H9 (cell line): ENCODE measurements around the gene NCOA6. TPM values are rescaled to one million over a fixed set of nuclear protein-coding genes. Genes with fewer than 3 reads are reported as not detected.

Source experiments
- DNase-seq: peaks from one replicate; pipeline ENCODE4 v3.0.0-alpha.2; 2017
- H2AFZ ChIP-seq: one replicate; pipeline ENCODE4 v1.6.1; 2013; ENCODE audit warnings: mild to moderate bottlenecking, low read length, control low read depth, moderate library complexity
- H2AK5ac ChIP-seq: 2 replicates; pipeline ENCODE4 v1.6.1; 2013; ENCODE audit warnings: low read length, control low read depth, mixed read lengths; ENCODE audit not compliant: insufficient read length
- H2BK120ac ChIP-seq: one replicate; pipeline ENCODE4 v1.6.1; 2013; ENCODE audit warnings: low read depth, mild to moderate bottlenecking, low read length, control low read depth, inconsistent platforms; ENCODE audit not compliant: poor library complexity, severe bottlenecking
- H2BK12ac ChIP-seq: 2 replicates; pipeline ENCODE4 v1.6.1; 2013; ENCODE audit warnings: low read length, control low read depth, mixed read lengths, low read depth; ENCODE audit not compliant: insufficient read length
- H2BK15ac ChIP-seq: 2 replicates; pipeline ENCODE4 v1.6.1; 2013; ENCODE audit warnings: low read depth, low read length, control low read depth
- H2BK20ac ChIP-seq: one replicate; pipeline ENCODE4 v1.6.1; 2013; ENCODE audit warnings: low read depth, mild to moderate bottlenecking, low read length, control low read depth, inconsistent platforms; ENCODE audit not compliant: poor library complexity, severe bottlenecking
- H2BK5ac ChIP-seq: 2 replicates; pipeline ENCODE4 v1.6.1; 2013; ENCODE audit warnings: low read length, control low read depth, mixed read lengths; ENCODE audit not compliant: insufficient read length
- H3K14ac ChIP-seq: 2 replicates; pipeline ENCODE4 v1.6.1; 2013; ENCODE audit warnings: low read length, control low read depth; ENCODE audit not compliant: insufficient read depth
- H3K18ac ChIP-seq: 2 replicates; pipeline ENCODE4 v1.6.1; 2013; ENCODE audit warnings: low read depth, mild to moderate bottlenecking, mixed read lengths, low read length, control low read depth; ENCODE audit not compliant: insufficient read length
- H3K23ac ChIP-seq: 2 replicates; pipeline ENCODE4 v1.6.1; 2013; ENCODE audit warnings: low read length, control low read depth, mixed read lengths, low read depth; ENCODE audit not compliant: insufficient read length
- H3K23me2 ChIP-seq: 2 replicates; pipeline ENCODE4 v1.6.1; 2013; ENCODE audit warnings: low read depth, mild to moderate bottlenecking, mixed read lengths, low read length, control low read depth; ENCODE audit not compliant: insufficient read length, poor library complexity, severe bottlenecking
- H3K27ac ChIP-seq: 2 replicates; pipeline ENCODE4 v1.5.1; 2013; ENCODE audit warnings: low read length, control low read depth, mixed read lengths, low read depth; ENCODE audit not compliant: insufficient read length
- H3K27me3 ChIP-seq: 2 replicates; pipeline ENCODE4 v1.6.1; 2013; ENCODE audit warnings: low read length, control low read depth, inconsistent platforms; ENCODE audit not compliant: insufficient read depth
- H3K4ac ChIP-seq: 2 replicates; pipeline ENCODE4 v1.6.1; 2013; ENCODE audit warnings: low read depth, mild to moderate bottlenecking, control low read depth, inconsistent platforms, low read length, moderate library complexity
- H3K4me1 ChIP-seq: 2 replicates; pipeline ENCODE4 v1.6.1; 2013; ENCODE audit warnings: low read length, control low read depth, inconsistent platforms; ENCODE audit not compliant: insufficient read depth
- H3K4me2 ChIP-seq: 2 replicates; pipeline ENCODE4 v1.6.1; 2013; ENCODE audit warnings: low read length, control low read depth, mixed read lengths; ENCODE audit not compliant: insufficient read length, insufficient read depth
- H3K56ac ChIP-seq: 2 replicates; pipeline ENCODE4 v1.6.1; 2013; ENCODE audit warnings: low read depth, mild to moderate bottlenecking, mixed read lengths, low read length, control low read depth; ENCODE audit not compliant: insufficient read length
- H3K79me1 ChIP-seq: 2 replicates; pipeline ENCODE4 v1.6.1; 2013; ENCODE audit warnings: low read depth, mild to moderate bottlenecking, moderate library complexity, low read length, control low read depth, inconsistent platforms; ENCODE audit not compliant: insufficient read depth, poor library complexity, severe bottlenecking
- H3K79me2 ChIP-seq: 2 replicates; pipeline ENCODE4 v1.6.1; 2013; ENCODE audit warnings: low read length, control low read depth, inconsistent platforms; ENCODE audit not compliant: insufficient read depth
- H3K9ac ChIP-seq: 2 replicates; pipeline ENCODE4 v1.6.1; 2013; ENCODE audit warnings: low read length, control low read depth, mixed read lengths; ENCODE audit not compliant: insufficient read length; ENCODE audit errors: extremely low read depth
- H3K9me3 ChIP-seq: one replicate; pipeline ENCODE4 v1.6.1; 2013; ENCODE audit warnings: low read depth, low read length, inconsistent platforms; ENCODE audit not compliant: control insufficient read depth
- H3T11ph ChIP-seq: one replicate; pipeline ENCODE4 v1.6.1; 2013; ENCODE audit warnings: mild to moderate bottlenecking, low read length, control low read depth, inconsistent platforms
- H4K20me1 ChIP-seq: one replicate; pipeline ENCODE4 v1.6.1; 2013; ENCODE audit not compliant: control insufficient read depth, insufficient read length, insufficient read depth
- H4K5ac ChIP-seq: 2 replicates; pipeline ENCODE4 v1.6.1; 2013; ENCODE audit warnings: low read depth, mild to moderate bottlenecking, mixed read lengths, low read length, control low read depth; ENCODE audit not compliant: insufficient read length
- H4K8ac ChIP-seq: replicated peaks from 2 replicates; pipeline ENCODE4 v1.6.1; 2013; ENCODE audit warnings: low read length, control low read depth, mixed read lengths, low read depth; ENCODE audit not compliant: insufficient read length
- H4K91ac ChIP-seq: 2 replicates; pipeline ENCODE4 v1.6.1; 2013; ENCODE audit warnings: low read depth, mild to moderate bottlenecking, moderate library complexity, mixed read lengths, low read length, control low read depth; ENCODE audit not compliant: insufficient read length
- H3K27ac Mint-ChIP-seq, 3 experiments: 2 replicates in 2 of 3; 3 replicates in 1 of 3; pipeline ENCODE4 v1.8.0; 2020 to 2021; ENCODE audit warnings: mixed read lengths in 3 of 3, mild to moderate bottlenecking in 1 of 3, moderate library complexity in 1 of 3
- H3K27me3 Mint-ChIP-seq: 2 replicates; pipeline ENCODE4 v1.8.0; 2021; ENCODE audit warnings: low read depth, mild to moderate bottlenecking, moderate library complexity, mixed read lengths
- H3K36me3 Mint-ChIP-seq, 3 experiments: 2 replicates in 2 of 3; 3 replicates in 1 of 3; pipeline ENCODE4 v1.8.0; 2020 to 2021; ENCODE audit warnings: low read depth in 3 of 3, mixed read lengths in 3 of 3; ENCODE audit not compliant: insufficient read depth in 1 of 3
- H3K4me1 Mint-ChIP-seq, 2 experiments: 2 replicates each; pipeline ENCODE4 v1.8.0; 2020; ENCODE audit warnings: mixed read lengths in 2 of 2
- H3K4me3 Mint-ChIP-seq, 2 experiments: 2 replicates in 1 of 2; 3 replicates in 1 of 2; pipeline ENCODE4 v1.8.0; 2020 to 2021; ENCODE audit warnings: mild to moderate bottlenecking in 2 of 2, mixed read lengths in 2 of 2, moderate library complexity in 1 of 2
- H3K9me3 Mint-ChIP-seq, 2 experiments: 2 replicates in 1 of 2; 3 replicates in 1 of 2; pipeline ENCODE4 v1.8.0; 2020; ENCODE audit warnings: mild to moderate bottlenecking in 2 of 2, mixed read lengths in 2 of 2, moderate library complexity in 1 of 2
- CTCF ChIP-seq: fragments of 200-600 bp; sonication (generic); conservative IDR thresholded peaks from 3 replicates; pipeline ENCODE4 v1.8.0; 2021; ENCODE audit warnings: antibody characterized with exemption, mild to moderate bottlenecking
- WGBS: extraction: QIAGEN DNeasy Blood & Tissue Kit; methylation state at CpG from one replicate; pipeline ENCODE4 v1.1.7; 2013; ENCODE audit warnings: missing lambda C conversion rate, low lambda C conversion rate, mixed read lengths; ENCODE audit not compliant: insufficient read length; ENCODE audit errors: extremely low coverage; 5-methylcytosine and 5-hydroxymethylcytosine counted together
- total RNA-seq: library from RNA; stranded (reverse); gene quantifications from 2 replicates; pipeline ENCODE4 v1.2.1, GENCODE V29; 2021

NCOA6 gene
- total RNA-seq, 1 experiment from 2014 or later: 23.9 TPM

- no peak overlapping the region for H3K9ac ChIP-seq
- DNase-seq: no peak
- H3K14ac ChIP-seq: no peak overlapping the region
- H3K27ac ChIP-seq: no peak overlapping the region
- no CpG with 5 or more reads among the region's 2 CpGs for WGBS
- no peak overlapping the region for H2BK12ac ChIP-seq
- H3K36me3 Mint-ChIP-seq: peaks cover 0 to 9% (median 0%) of the 10 kb centered on the region in 3 experiments; a peak in 3 of 7 replicates
- H3K79me2 ChIP-seq: no peaks in the 10 kb centered on the region
- no peak overlapping the region for H4K91ac ChIP-seq
- peaks cover 13 to 18% of the 10 kb centered on the region in 2 experiments for H3K4me1 Mint-ChIP-seq
- H3K27me3 ChIP-seq: no peaks in the 10 kb centered on the region
- no peak for TF ChIP-seq CTCF
- H3K27ac Mint-ChIP-seq: no peak overlapping the region
- no peak overlapping the region for H4K5ac ChIP-seq
- H2AFZ ChIP-seq: no peak overlapping the region
- no peaks in the 10 kb centered on the region for H3K79me1 ChIP-seq
- H3T11ph ChIP-seq: no peak overlapping the region
- H3K4me1 ChIP-seq: no peaks in the 10 kb centered on the region
- no peak overlapping the region for H3K4me3 Mint-ChIP-seq
- H4K8ac ChIP-seq: no peak overlapping the region
- no peak overlapping the region for H2BK120ac ChIP-seq
- no peaks in the 10 kb centered on the region for H4K20me1 ChIP-seq
- H3K56ac ChIP-seq: no peak overlapping the region
- no peaks in the 10 kb centered on the region for H3K27me3 Mint-ChIP-seq
- no peak overlapping the region for H3K23ac ChIP-seq
- H3K9me3 ChIP-seq: no peaks in the 10 kb centered on the region
- H2BK5ac ChIP-seq: no peak overlapping the region
- H3K23me2 ChIP-seq: no peaks in the 10 kb centered on the region
- H3K18ac ChIP-seq: no peak overlapping the region
- H3K4me2 ChIP-seq: no peak overlapping the region
- H3K4ac ChIP-seq: no peak overlapping the region
- no peaks in the 10 kb centered on the region for H3K9me3 Mint-ChIP-seq
- no peak overlapping the region for H2BK15ac ChIP-seq
- H2AK5ac ChIP-seq: no peak overlapping the region
- no peak overlapping the region for H2BK20ac ChIP-seq
Observed at GRCh38 chr20:34794006-34794585, 31.4 kb downstream of the NCOA6 start.
